Measurements from ENCODE around the gene GUCY2F. TPM values are rescaled to one million over a fixed set of nuclear protein-coding genes. Genes with fewer than 3 reads are reported as not detected.

GUCY2F gene
- total RNA-seq, 1 experiment from 2014 or later: 0.09 TPM

DNA sequence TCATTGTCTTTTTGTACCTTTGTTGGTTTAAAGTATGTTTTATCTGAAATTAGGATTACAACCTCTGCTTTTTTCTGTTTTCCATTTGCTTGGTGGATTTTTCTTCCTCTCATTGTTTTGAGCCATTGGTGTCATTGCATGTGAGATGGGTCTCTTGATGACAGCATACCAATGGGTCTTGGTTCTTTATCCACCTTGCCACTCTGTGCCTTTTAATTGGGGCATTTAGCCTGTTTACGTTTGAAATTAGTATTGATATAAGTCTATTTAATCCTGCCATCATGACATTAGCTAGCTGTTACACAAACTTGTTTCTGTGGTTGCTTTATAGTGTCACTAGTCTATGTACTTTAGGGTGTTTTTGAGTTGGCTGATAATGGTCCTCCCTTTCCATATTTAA lies 145.7 kb downstream of the GUCY2F start:
- CTCF ChIA-PET: no interaction called here
- Mint-ChIP-seq H3K36me3 (peaks cover 32% of the 10 kb centered on the region), H3K27ac (no peak overlapping the region), H3K27me3 (ENCODE audit: low read depth) (no peaks in the 10 kb centered on the region; the same call in none of the 2 replicates), H3K4me1 (no peaks in the 10 kb centered on the region), H3K9me3 (peaks cover 41% of the 10 kb centered on the region), H3K4me3 (no peak overlapping the region)
- TF ChIP-seq SMAD4 (CRISPR knock-in tag; IDR thresholded peaks at IDR 0.05) (no peak), ZNF263 (CRISPR knock-in tag; IDR thresholded peaks at IDR 0.05; ENCODE audit: low read depth) (no peak), ZNF138 (CRISPR knock-in tag; conservative IDR thresholded peaks at IDR 0.05) (no peak), NFYB (CRISPR knock-in tag; conservative IDR thresholded peaks at IDR 0.05; ENCODE audit: low read depth) (no peak), SOX15 (CRISPR knock-in tag; IDR thresholded peaks at IDR 0.05) (no peak), NR1H2 (CRISPR knock-in tag; IDR thresholded peaks at IDR 0.05) (no peak), RORB (CRISPR knock-in tag; IDR thresholded peaks at IDR 0.05) (no peak), ZNF317 (CRISPR knock-in tag; IDR thresholded peaks at IDR 0.05; ENCODE audit: borderline replicate concordance, low read depth) (no peak)
- TF ChIP-seq, protein P1, sequence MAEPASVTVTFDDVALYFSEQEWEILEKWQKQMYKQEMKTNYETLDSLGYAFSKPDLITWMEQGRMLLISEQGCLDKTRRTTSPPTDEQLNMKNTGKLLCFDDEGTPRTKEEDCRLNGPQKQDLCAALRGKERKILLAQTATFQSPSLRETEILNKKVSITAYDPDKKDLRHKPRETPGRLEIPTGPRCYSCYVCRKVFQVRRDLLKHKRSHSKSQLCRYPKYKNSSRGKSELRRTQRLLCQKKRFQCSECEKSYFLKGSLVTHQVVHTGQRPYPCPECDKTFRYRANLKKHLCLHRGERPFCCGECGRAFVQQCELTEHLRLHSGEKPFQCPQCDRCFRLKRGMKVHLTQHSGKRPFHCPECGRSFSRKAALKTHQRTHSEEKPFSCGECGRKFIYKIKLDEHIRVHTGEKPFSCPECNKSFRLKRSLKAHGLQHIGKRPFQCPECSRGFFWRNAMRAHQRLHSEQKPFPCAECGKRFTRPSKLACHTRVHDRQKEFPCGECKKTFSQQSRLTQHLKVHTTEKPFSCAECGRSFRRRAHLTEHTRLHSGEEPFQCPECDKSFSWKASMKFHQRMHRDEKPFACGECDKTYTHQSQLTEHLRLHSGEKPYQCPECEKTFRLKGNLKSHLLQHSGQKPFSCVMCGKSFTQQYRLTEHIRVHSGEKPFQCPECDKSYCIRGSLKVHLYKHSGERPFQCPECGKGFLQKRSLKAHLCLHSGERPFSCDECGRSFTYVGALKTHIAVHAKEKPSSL (CRISPR knock-in tag; conservative IDR thresholded peaks at IDR 0.05): no peak
- TF ChIP-seq, protein P2, sequence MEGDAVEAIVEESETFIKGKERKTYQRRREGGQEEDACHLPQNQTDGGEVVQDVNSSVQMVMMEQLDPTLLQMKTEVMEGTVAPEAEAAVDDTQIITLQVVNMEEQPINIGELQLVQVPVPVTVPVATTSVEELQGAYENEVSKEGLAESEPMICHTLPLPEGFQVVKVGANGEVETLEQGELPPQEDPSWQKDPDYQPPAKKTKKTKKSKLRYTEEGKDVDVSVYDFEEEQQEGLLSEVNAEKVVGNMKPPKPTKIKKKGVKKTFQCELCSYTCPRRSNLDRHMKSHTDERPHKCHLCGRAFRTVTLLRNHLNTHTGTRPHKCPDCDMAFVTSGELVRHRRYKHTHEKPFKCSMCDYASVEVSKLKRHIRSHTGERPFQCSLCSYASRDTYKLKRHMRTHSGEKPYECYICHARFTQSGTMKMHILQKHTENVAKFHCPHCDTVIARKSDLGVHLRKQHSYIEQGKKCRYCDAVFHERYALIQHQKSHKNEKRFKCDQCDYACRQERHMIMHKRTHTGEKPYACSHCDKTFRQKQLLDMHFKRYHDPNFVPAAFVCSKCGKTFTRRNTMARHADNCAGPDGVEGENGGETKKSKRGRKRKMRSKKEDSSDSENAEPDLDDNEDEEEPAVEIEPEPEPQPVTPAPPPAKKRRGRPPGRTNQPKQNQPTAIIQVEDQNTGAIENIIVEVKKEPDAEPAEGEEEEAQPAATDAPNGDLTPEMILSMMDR (IDR thresholded peaks at IDR 0.05): no peak
- TF ChIP-seq, protein P3, sequence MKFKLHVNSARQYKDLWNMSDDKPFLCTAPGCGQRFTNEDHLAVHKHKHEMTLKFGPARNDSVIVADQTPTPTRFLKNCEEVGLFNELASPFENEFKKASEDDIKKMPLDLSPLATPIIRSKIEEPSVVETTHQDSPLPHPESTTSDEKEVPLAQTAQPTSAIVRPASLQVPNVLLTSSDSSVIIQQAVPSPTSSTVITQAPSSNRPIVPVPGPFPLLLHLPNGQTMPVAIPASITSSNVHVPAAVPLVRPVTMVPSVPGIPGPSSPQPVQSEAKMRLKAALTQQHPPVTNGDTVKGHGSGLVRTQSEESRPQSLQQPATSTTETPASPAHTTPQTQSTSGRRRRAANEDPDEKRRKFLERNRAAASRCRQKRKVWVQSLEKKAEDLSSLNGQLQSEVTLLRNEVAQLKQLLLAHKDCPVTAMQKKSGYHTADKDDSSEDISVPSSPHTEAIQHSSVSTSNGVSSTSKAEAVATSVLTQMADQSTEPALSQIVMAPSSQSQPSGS (CRISPR knock-in tag; IDR thresholded peaks at IDR 0.05; ENCODE audit: borderline replicate concordance, low read depth): no peak
- TF ChIP-seq, protein P4, sequence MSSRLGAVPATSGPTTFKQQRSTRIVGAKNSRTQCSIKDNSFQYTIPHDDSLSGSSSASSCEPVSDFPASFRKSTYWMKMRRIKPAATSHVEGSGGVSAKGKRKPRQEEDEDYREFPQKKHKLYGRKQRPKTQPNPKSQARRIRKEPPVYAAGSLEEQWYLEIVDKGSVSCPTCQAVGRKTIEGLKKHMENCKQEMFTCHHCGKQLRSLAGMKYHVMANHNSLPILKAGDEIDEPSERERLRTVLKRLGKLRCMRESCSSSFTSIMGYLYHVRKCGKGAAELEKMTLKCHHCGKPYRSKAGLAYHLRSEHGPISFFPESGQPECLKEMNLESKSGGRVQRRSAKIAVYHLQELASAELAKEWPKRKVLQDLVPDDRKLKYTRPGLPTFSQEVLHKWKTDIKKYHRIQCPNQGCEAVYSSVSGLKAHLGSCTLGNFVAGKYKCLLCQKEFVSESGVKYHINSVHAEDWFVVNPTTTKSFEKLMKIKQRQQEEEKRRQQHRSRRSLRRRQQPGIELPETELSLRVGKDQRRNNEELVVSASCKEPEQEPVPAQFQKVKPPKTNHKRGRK (CRISPR knock-in tag; IDR thresholded peaks at IDR 0.05; ENCODE audit: borderline replicate concordance): no peak
- TF ChIP-seq, protein P5, sequence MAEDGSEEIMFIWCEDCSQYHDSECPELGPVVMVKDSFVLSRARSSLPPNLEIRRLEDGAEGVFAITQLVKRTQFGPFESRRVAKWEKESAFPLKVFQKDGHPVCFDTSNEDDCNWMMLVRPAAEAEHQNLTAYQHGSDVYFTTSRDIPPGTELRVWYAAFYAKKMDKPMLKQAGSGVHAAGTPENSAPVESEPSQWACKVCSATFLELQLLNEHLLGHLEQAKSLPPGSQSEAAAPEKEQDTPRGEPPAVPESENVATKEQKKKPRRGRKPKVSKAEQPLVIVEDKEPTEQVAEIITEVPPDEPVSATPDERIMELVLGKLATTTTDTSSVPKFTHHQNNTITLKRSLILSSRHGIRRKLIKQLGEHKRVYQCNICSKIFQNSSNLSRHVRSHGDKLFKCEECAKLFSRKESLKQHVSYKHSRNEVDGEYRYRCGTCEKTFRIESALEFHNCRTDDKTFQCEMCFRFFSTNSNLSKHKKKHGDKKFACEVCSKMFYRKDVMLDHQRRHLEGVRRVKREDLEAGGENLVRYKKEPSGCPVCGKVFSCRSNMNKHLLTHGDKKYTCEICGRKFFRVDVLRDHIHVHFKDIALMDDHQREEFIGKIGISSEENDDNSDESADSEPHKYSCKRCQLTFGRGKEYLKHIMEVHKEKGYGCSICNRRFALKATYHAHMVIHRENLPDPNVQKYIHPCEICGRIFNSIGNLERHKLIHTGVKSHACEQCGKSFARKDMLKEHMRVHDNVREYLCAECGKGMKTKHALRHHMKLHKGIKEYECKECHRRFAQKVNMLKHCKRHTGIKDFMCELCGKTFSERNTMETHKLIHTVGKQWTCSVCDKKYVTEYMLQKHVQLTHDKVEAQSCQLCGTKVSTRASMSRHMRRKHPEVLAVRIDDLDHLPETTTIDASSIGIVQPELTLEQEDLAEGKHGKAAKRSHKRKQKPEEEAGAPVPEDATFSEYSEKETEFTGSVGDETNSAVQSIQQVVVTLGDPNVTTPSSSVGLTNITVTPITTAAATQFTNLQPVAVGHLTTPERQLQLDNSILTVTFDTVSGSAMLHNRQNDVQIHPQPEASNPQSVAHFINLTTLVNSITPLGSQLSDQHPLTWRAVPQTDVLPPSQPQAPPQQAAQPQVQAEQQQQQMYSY (CRISPR knock-in tag; IDR thresholded peaks at IDR 0.05): no peak
- ATAC-seq: no peak
- POLR2A ChIA-PET: no interaction called here
- no peak for DNase-seq (ENCODE audit: low spot score)

DNA sequence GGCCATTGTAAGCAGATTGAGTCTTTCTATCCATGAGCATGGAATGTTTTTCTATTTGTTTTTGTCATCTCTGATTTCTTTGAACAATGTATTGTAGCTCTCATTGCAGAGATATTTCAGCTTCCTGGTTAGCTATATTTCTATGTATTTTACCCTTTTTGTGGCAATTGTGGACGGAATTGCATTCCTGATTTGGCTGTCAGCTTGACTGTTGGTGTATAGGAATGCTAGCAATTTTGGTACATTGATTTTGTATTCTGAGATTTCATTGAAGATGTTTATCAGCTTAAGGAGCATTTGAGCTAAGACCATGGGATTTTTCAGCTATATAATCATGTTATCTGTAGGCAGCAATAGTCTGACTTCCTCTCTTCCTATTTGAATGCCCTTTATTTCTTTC lies 154.6 kb downstream of the GUCY2F start:
- no peaks in the 10 kb centered on the region for H3K27me3 Mint-ChIP-seq (ENCODE audit: low read depth)
- no peak overlapping the region for H3K27ac Mint-ChIP-seq
- H3K4me3 Mint-ChIP-seq: no peak overlapping the region
- POLR2A ChIA-PET: interaction anchor here (0.7 kb wide), 1 partner anchor 1301 kb away, joined by 3 read pairs; no protein-coding TSS in a partner anchor
- ATAC-seq (no peak), DNase-seq (ENCODE audit: low spot score) (no peak)
- H3K36me3 Mint-ChIP-seq: peaks cover 9% of the 10 kb centered on the region; the same call in 1 of the 2 replicates
- CTCF ChIA-PET: interaction anchor here (1.1 kb wide), 1 partner anchor 146 kb away, joined by 3 read pairs; no protein-coding TSS in a partner anchor
- peaks cover 22% of the 10 kb centered on the region for H3K9me3 Mint-ChIP-seq
- H3K4me1 Mint-ChIP-seq: peaks cover 11% of the 10 kb centered on the region
- TF ChIP-seq TEAD1 (CRISPR knock-in tag; IDR thresholded peaks at IDR 0.05) (no peak), CBFB (CRISPR knock-in tag; IDR thresholded peaks at IDR 0.05; ENCODE audit: low read depth) (no peak), CREM (CRISPR knock-in tag; IDR thresholded peaks at IDR 0.05) (no peak), NR1H2 (CRISPR knock-in tag; IDR thresholded peaks at IDR 0.05) (no peak), JUN (CRISPR knock-in tag; IDR thresholded peaks at IDR 0.05) (no peak), FOXJ3 (CRISPR knock-in tag; IDR thresholded peaks at IDR 0.05; ENCODE audit: borderline replicate concordance) (no peak), ZNF671 (CRISPR knock-in tag; IDR thresholded peaks at IDR 0.05) (no peak), PRRX2 (CRISPR knock-in tag; IDR thresholded peaks at IDR 0.05) (no peak), IRF2 (CRISPR knock-in tag; IDR thresholded peaks at IDR 0.05; ENCODE audit: borderline replicate concordance, low read depth) (no peak)
- TF ChIP-seq, protein P6, sequence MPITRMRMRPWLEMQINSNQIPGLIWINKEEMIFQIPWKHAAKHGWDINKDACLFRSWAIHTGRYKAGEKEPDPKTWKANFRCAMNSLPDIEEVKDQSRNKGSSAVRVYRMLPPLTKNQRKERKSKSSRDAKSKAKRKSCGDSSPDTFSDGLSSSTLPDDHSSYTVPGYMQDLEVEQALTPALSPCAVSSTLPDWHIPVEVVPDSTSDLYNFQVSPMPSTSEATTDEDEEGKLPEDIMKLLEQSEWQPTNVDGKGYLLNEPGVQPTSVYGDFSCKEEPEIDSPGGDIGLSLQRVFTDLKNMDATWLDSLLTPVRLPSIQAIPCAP (CRISPR knock-in tag; IDR thresholded peaks at IDR 0.05): no peak
- TF ChIP-seq, protein P7, sequence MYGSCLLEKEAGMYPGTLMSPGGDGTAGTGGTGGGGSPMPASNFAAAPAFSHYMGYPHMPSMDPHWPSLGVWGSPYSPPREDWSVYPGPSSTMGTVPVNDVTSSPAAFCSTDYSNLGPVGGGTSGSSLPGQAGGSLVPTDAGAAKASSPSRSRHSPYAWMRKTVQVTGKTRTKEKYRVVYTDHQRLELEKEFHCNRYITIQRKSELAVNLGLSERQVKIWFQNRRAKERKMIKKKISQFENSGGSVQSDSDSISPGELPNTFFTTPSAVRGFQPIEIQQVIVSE (CRISPR knock-in tag; IDR thresholded peaks at IDR 0.05; ENCODE audit: borderline replicate concordance): no peak
